GM19238 (cell line): Measurements from ENCODE around the gene PLA2R1.

ENCODE experiments used
- DNase-seq: peaks from one replicate; pipeline ENCODE4 v3.0.0; 2011; ENCODE audit warnings: low spot score; ENCODE audit not compliant: insufficient read length

PLA2R1 gene

GRCh38 chr2:159936471-159936870 is 125.9 kb downstream of the PLA2R1 start:
- DNase-seq = no peak

GRCh38 chr2:159933727-159934049 is 128.7 kb downstream of the PLA2R1 start:
- DNase-seq = no peak

GRCh38 chr2:159933040-159933726 is 129.2 kb downstream of the PLA2R1 start:
- no peak for DNase-seq

GRCh38 chr2:159926695-159927094 is 135.7 kb downstream of the PLA2R1 start:
- DNase-seq = no peak

GRCh38 chr2:159925975-159926374 is 136.4 kb downstream of the PLA2R1 start:
- DNase-seq = no peak

- DNase-seq = no peak
Measured at GRCh38 chr2:159922563-159922962, 139.9 kb downstream of the PLA2R1 start.

- DNase-seq = peak; percentile 59
Measured at GRCh38 chr2:159921752-159922404, 140.5 kb downstream of the PLA2R1 start.

GRCh38 chr2:159916511-159916910 is 145.9 kb downstream of the PLA2R1 start:
- no peak for DNase-seq

GRCh38 chr2:159913900-159914299 is 148.5 kb downstream of the PLA2R1 start:
- DNase-seq = no peak

- no peak for DNase-seq
Measured at GRCh38 chr2:159912580-159912979, 149.8 kb downstream of the PLA2R1 start.

GRCh38 chr2:159910951-159911350 is 151.5 kb downstream of the PLA2R1 start:
- DNase-seq = no peak

- no peak for DNase-seq
Measured at GRCh38 chr2:159908623-159909022, 153.8 kb downstream of the PLA2R1 start.

- no peak for DNase-seq
Measured at GRCh38 chr2:159907909-159908308, 154.5 kb downstream of the PLA2R1 start.

- DNase-seq = no peak
Measured at GRCh38 chr2:159905926-159906714, 156.3 kb downstream of the PLA2R1 start.

GRCh38 chr2:159904959-159905305 is 157.5 kb downstream of the PLA2R1 start:
- peak; percentile 37 for DNase-seq

GRCh38 chr2:159904127-159904958 is 158.1 kb downstream of the PLA2R1 start, which contains the start of gene LY75:
Gene LY75 (minus strand): TSS chr2:159904756.
- DNase-seq = peak; percentile 88

- DNase-seq = no peak
Measured at GRCh38 chr2:159903443-159904126, 158.8 kb downstream of the PLA2R1 start.

GRCh38 chr2:159902722-159903121 is 159.7 kb downstream of the PLA2R1 start:
- DNase-seq = no peak

GRCh38 chr2:159900343-159900742 is 162.1 kb downstream of the PLA2R1 start:
- no peak for DNase-seq

GRCh38 chr2:159898441-159898840 is 164.0 kb downstream of the PLA2R1 start:
- DNase-seq = no peak

- DNase-seq = no peak
Measured at GRCh38 chr2:159897720-159898119, 164.7 kb downstream of the PLA2R1 start.
